Dendritic cell treated with granulocyte-macrophage colony-stimulating factor and Interleukin-4, amounts not matched to agents 40 ng/mL and 50 ng/mL, for 4 days (primary cell): ENCODE data around the gene PPM1G.
A peak's percentile ranks its signal among the peaks of the same experiment; 100 is the strongest.

ENCODE experiments used
- H3K27ac Mint-ChIP-seq: one replicate; pipeline ENCODE4 v1.8.0; 2022; ENCODE audit warnings: mild to moderate bottlenecking, mixed read lengths
- H3K27me3 Mint-ChIP-seq: one replicate; pipeline ENCODE4 v1.8.0; 2022; ENCODE audit warnings: mild to moderate bottlenecking, mixed read lengths
- H3K36me3 Mint-ChIP-seq: one replicate; pipeline ENCODE4 v1.8.0; 2022; ENCODE audit warnings: low read depth, mixed read lengths
- H3K4me1 Mint-ChIP-seq: one replicate; pipeline ENCODE4 v1.8.0; 2022; ENCODE audit warnings: low read depth, mixed read lengths
- H3K4me3 Mint-ChIP-seq: one replicate; pipeline ENCODE4 v1.8.0; 2022; ENCODE audit warnings: mild to moderate bottlenecking, moderate library complexity, mixed read lengths
- H3K9me3 Mint-ChIP-seq: one replicate; pipeline ENCODE4 v1.8.0; 2022; ENCODE audit warnings: mixed read lengths
- intact Hi-C: fragments of 100-400 bp; cut with micrococcal nuclease; formaldehyde crosslinking; loops from one replicate; pipeline ENCODE4 v1.15.0; 2022

PPM1G gene

GRCh38 chr2:27376151-27376865 lies 33.1 kb downstream of the PPM1G start:
- peaks cover 86% of the 10 kb centered on the region for H3K4me1 Mint-ChIP-seq
- intact Hi-C loops, result no loop called here
- H3K4me3 Mint-ChIP-seq, result no peak overlapping the region
- peaks cover 92% of the 10 kb centered on the region for H3K36me3 Mint-ChIP-seq
- H3K9me3 Mint-ChIP-seq, result no peaks in the 10 kb centered on the region
- no peaks in the 10 kb centered on the region for H3K27me3 Mint-ChIP-seq
- peak overlapping the region; percentile 55 for H3K27ac Mint-ChIP-seq

GRCh38 chr2:27375513-27376099 lies 33.8 kb downstream of the PPM1G start:
- H3K4me1 Mint-ChIP-seq, result peaks cover 83% of the 10 kb centered on the region
- no peaks in the 10 kb centered on the region for H3K27me3 Mint-ChIP-seq

GRCh38 chr2:27373567-27373966 lies 35.8 kb downstream of the PPM1G start:
- Mint-ChIP-seq H3K9me3 (no peaks in the 10 kb centered on the region), H3K27ac (peak overlapping the region; percentile 95), H3K4me1 (peaks cover 81% of the 10 kb centered on the region), H3K4me3 (no peak overlapping the region), H3K27me3 (no peaks in the 10 kb centered on the region), H3K36me3 (peaks cover 97% of the 10 kb centered on the region)
- intact Hi-C loops, result loop anchor here (5.0 kb wide), 1 partner anchor 34 kb away; the partner anchor contains the start of gene PPM1G

More at GRCh38 chr2:27375513-27376099, 33.8 kb downstream of the PPM1G start:
- Mint-ChIP-seq H3K27ac (peak overlapping the region; percentile 95), H3K9me3 (no peaks in the 10 kb centered on the region), H3K36me3 (peaks cover 92% of the 10 kb centered on the region), H3K4me3 (no peak overlapping the region)
- intact Hi-C loops, result no loop called here

DNA sequence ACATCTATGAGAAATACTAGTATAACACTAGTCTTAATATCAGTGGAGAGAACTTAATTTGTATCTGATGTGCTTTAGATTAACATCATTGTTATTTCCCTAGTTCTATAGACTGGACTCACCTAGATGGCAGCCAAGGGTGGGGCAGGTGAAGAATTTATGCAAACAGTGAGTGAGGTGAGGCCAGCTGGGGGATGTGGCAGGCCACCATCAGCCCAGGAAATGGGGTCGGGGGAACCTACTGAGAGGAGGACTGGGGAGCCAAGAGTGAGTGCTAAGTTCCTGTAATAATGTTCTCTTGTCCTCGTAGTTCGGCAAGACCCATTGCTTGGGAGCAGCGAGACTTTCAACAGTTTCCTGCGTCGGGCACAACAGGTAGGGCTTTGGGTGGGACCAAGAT lies 36.5 kb downstream of the PPM1G start:
- Mint-ChIP-seq H3K27ac (peak overlapping the region; percentile 95), H3K4me3 (no peak overlapping the region), H3K4me1 (peaks cover 77% of the 10 kb centered on the region), H3K36me3 (peaks cover 97% of the 10 kb centered on the region), H3K27me3 (no peaks in the 10 kb centered on the region), H3K9me3 (no peaks in the 10 kb centered on the region)
- intact Hi-C loops, result loop anchor here (5.0 kb wide), 1 partner anchor 34 kb away; the partner anchor contains the start of gene PPM1G

- intact Hi-C loops, result loop anchor here (1.0 to 5.0 kb wide), 4 partner anchors 9 to 58 kb away; partner anchors contain the start of genes GTF3C2, NRBP1, PPM1G and ZNF513
- Mint-ChIP-seq H3K27ac (peak overlapping the region; percentile 95), H3K27me3 (no peaks in the 10 kb centered on the region), H3K4me1 (peaks cover 62% of the 10 kb centered on the region), H3K4me3 (peak overlapping the region; percentile 98), H3K9me3 (no peaks in the 10 kb centered on the region), H3K36me3 (peaks cover 97% of the 10 kb centered on the region)
Measured at GRCh38 chr2:27370816-27371620, 38.4 kb downstream of the PPM1G start.

GRCh38 chr2:27370026-27370815 lies 39.2 kb downstream of the PPM1G start, which contains the start of the genes EIF2B4 and SNX17:
TSS of gene EIF2B4 (minus strand) at chr2:27370338. CDS start at chr2:27370314, 24 bp downstream.
TSS of gene SNX17 (plus strand) at chr2:27370616. CDS start at chr2:27370744, 128 bp downstream.
- Mint-ChIP-seq H3K27ac (peak within 1 kb of the TSS; percentile 95), H3K27me3 (no peaks in the 10 kb centered on the region), H3K4me3 (peak within 1 kb of the TSS; percentile 98), H3K4me1 (peaks cover 58% of the 10 kb centered on the region), H3K36me3 (peaks cover 97% of the 10 kb centered on the region), H3K9me3 (no peaks in the 10 kb centered on the region)
- intact Hi-C loops, result loop anchor here (1.0 to 5.0 kb wide), 3 partner anchors 14 to 59 kb away; partner anchors contain the start of genes GTF3C2, NRBP1 and PPM1G

DNA sequence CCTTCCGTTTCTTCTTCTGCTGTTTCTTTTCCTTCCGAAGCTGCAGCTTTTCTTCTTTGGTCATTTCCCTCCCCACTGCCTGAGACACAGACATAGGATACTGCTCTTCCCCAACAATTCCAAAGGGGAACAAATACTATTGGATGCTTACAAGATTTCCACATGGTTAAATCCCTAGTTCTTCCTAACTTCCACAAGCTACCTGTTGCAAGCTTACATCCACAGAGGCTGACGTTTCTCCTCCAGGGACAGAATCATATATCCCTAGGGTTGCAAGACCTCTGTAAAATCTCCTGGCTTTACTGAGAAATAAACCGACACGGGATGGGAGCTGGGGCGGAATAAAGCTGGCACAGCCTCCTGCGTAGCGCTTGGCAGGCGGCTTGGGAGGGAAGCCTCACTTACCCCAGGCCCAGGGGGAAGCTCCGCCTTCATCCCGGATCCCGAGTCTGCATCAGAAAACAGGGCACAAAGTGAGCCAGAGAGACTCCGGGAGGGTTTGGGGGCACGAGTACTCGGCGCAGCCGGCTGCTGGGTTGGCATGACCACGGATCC lies 39.8 kb downstream of the PPM1G start:
- intact Hi-C loops, result loop anchor here (1.0 to 5.0 kb wide), 3 partner anchors 13 to 59 kb away; partner anchors contain the start of genes GTF3C2, NRBP1 and PPM1G
- Mint-ChIP-seq H3K4me3 (peak overlapping the region; percentile 98), H3K27ac (peak overlapping the region; percentile 95), H3K4me1 (peaks cover 51% of the 10 kb centered on the region), H3K36me3 (peaks cover 97% of the 10 kb centered on the region), H3K9me3 (no peaks in the 10 kb centered on the region), H3K27me3 (no peaks in the 10 kb centered on the region)

- no peaks in the 10 kb centered on the region for H3K27me3 Mint-ChIP-seq
- peaks cover 6% of the 10 kb centered on the region for H3K4me1 Mint-ChIP-seq
- no peak overlapping the region for H3K4me3 Mint-ChIP-seq
- no peaks in the 10 kb centered on the region for H3K9me3 Mint-ChIP-seq
- no peak overlapping the region for H3K27ac Mint-ChIP-seq
- intact Hi-C loops, result no loop called here
- peaks cover 62% of the 10 kb centered on the region for H3K36me3 Mint-ChIP-seq
Measured at GRCh38 chr2:27363933-27364332, 45.5 kb downstream of the PPM1G start.

GRCh38 chr2:27362678-27363420 lies 46.5 kb downstream of the PPM1G start:
- intact Hi-C loops, result no loop called here
- Mint-ChIP-seq H3K4me3 (no peak overlapping the region), H3K27ac (no peak overlapping the region), H3K27me3 (no peaks in the 10 kb centered on the region), H3K36me3 (peaks cover 57% of the 10 kb centered on the region), H3K9me3 (no peaks in the 10 kb centered on the region), H3K4me1 (peaks cover 10% of the 10 kb centered on the region)

- no peaks in the 10 kb centered on the region for H3K27me3 Mint-ChIP-seq
- H3K27ac Mint-ChIP-seq, result peak within 1 kb of the TSS; percentile 96
- no peaks in the 10 kb centered on the region for H3K9me3 Mint-ChIP-seq
- peak within 1 kb of the TSS; percentile 97 for H3K4me3 Mint-ChIP-seq
- intact Hi-C loops, result loop anchor here (1.0 to 10.0 kb wide), 4 partner anchors 14 to 142 kb away; partner anchors contain the start of genes ATRAID, CAD, EIF2B4 and MPV17
- H3K4me1 Mint-ChIP-seq, result peaks cover 43% of the 10 kb centered on the region
- peaks cover 47% of the 10 kb centered on the region for H3K36me3 Mint-ChIP-seq
Measured at GRCh38 chr2:27356382-27357181, 52.8 kb downstream of the PPM1G start, which contains the start of gene GTF3C2. TSS of gene GTF3C2 (minus strand) at chr2:27356764. CDS start at chr2:27343554, 13,210 bp downstream.

- Mint-ChIP-seq H3K36me3 (peaks cover 47% of the 10 kb centered on the region), H3K4me3 (peak overlapping the region; percentile 97), H3K27ac (peak overlapping the region; percentile 96), H3K9me3 (no peaks in the 10 kb centered on the region), H3K4me1 (peaks cover 46% of the 10 kb centered on the region), H3K27me3 (no peaks in the 10 kb centered on the region)
- intact Hi-C loops, result loop anchor here (1.0 to 10.0 kb wide), 4 partner anchors 14 to 141 kb away; partner anchors contain the start of genes ATRAID, CAD, EIF2B4 and MPV17
Measured at GRCh38 chr2:27356056-27356381, 53.4 kb downstream of the PPM1G start.
